Fibroblast of skin of right quadriceps (primary cell): ENCODE measurements around the gene RPS27L.
A peak's percentile ranks its signal among the peaks of the same experiment; 100 is the strongest.

ENCODE experiments used
- DNase-seq: peaks from one replicate; pipeline ENCODE4 v3.0.0-alpha.2; 2013

Gene RPS27L

DNA sequence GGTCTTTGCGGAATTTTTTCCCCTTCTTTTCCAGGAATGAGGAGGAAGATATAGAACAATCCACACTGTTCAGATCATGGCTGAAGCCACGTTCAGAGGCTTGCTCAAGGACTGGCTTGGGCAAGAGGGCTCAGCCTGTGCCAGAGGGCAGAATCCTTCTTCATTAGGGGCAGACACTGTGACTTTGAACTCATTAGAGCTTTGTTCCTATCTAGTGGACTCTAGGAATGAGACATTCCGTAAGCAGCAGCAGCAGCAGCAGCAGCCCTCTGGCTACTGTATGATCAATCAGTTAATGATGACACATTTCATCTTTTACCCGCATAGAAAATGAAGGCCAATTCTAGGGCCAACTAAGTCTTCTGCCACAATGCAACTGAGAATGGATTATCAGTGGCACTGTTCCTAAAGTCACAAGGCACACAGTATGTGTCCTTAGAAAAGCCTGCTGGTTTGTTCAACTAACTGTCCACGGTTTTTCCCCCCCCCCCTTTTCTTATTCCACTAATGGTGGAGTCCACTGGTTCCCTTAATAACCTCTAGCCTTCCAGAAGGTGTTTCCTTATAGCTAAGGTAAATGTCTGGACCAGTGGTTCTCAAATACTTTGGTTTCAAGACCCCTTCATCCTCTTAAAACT is 30.4 kb upstream of the RPS27L start:
- no peak for DNase-seq

DNA sequence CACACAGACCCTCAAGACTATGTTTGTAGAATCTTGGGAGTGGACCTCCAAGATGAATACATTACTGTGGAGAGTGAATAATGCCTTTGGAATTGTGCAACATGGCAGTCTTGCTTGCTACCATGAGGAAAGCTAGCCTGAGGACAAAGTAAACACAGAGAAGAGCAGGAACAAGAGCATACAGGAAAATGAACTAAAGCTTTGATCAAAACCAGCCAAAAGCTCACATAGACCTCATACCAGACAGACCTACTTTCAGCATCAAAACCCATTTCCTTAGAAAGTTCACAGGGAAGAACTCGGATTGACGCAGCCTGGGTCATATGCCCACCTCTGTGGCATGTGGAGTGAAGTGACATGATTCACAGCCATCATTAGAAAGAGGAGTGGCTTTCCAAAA is 28.8 kb upstream of the RPS27L start:
- DNase-seq: peak; percentile 70

GRCh38 chr15:63185206-63185605 is 27.9 kb upstream of the RPS27L start:
- DNase-seq: no peak

DNA sequence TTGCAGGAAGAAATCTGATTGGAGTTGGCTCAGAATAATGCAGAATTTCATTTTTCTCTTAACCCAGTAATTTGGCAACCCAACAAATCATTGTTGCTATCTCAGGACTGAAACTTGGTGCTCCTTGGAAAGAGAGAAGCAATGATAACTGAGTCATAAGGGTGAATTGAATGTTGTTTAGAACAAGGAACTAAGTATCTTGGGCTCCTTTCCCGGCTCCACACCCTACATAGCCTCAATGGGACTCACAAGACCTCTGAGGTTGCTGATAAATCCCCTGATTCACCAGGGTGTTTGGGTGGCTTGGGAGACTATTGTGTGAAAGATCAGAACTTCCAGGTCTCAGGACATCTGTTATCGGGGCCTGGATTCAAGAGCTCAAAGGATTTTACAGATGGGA is 24.4 kb upstream of the RPS27L start:
- DNase-seq: no peak

- DNase-seq: no peak
Measured at GRCh38 chr15:63180746-63181145, 23.5 kb upstream of the RPS27L start.

- no peak for DNase-seq
Measured at GRCh38 chr15:63178034-63178433, 20.8 kb upstream of the RPS27L start.

GRCh38 chr15:63176302-63176701 is 19.0 kb upstream of the RPS27L start:
- no peak for DNase-seq

- no peak for DNase-seq
Measured at GRCh38 chr15:63172851-63173451, 15.7 kb upstream of the RPS27L start.

GRCh38 chr15:63172376-63172775 is 15.1 kb upstream of the RPS27L start:
- no peak for DNase-seq

GRCh38 chr15:63169788-63170187 is 12.5 kb upstream of the RPS27L start:
- DNase-seq: no peak

DNA sequence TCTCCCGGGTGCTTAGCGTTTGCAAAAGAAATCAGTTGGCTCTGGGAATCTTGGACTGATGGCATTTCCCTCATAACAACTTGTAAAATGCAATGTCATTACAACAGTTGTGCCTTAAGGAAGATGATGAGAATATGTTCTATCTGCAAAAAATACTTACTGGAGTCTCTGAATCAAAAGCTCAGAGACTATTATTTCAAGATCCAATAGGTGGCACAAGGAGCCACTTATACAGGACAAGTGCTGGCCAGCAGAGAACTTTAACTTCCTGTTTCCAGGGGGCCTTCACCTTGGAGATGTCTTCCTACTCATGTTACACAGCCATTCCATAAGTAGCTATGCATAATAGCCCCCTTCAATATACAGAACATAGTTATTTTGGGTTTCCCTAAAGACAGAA is 8.9 kb upstream of the RPS27L start:
- no peak for DNase-seq

DNA sequence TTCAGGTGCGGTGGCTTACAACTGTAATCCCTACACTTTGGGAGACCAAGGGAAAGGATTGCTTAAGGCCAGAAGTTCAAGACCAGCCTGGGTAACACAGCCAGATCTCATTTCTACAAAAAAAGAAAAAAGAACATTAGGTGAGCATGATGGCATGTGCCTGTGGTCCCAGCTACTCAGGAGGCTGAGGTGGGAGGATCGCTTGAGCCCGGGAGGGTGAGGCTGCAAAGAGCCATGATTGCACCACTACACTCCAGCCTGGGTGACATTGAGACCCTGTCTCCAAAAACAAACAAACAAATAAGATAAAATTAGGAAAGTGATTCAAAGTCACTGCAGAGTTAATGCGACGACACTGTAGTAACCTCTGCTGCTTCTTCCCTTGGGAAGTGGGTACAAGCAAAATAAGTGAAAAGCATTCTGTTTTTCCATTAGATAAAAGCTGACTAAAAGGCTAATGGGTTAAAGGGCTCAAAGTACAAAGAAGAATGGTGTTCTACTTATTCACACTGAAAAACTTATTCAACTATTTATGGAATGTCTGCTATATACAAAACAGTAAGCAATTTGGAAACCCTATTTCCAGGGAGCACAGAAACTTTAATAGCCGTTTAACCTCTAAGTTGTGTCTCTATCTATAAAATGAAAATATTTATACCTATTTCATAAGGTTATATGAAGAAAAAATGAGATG is 8.0 kb upstream of the RPS27L start:
- no peak for DNase-seq

DNA sequence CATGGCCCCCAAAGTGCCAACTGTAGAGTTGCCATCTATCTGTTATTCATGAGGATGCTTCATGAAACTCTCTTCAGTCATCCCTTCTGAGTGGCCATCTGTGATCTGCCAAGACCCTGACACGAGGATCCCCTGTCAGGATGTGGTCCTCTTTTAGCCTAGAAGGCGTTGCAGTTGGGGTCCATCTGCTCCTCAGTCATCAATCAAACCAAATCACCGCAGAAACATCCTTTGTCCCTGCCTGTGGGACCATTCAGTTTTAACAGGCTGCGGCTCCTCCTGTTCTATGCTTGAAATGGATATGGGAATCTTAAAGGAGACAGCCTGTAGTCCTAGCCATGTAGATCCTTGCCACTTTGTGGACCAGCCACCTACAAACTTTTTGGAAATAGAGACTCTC is 5.9 kb upstream of the RPS27L start:
- DNase-seq: no peak

DNA sequence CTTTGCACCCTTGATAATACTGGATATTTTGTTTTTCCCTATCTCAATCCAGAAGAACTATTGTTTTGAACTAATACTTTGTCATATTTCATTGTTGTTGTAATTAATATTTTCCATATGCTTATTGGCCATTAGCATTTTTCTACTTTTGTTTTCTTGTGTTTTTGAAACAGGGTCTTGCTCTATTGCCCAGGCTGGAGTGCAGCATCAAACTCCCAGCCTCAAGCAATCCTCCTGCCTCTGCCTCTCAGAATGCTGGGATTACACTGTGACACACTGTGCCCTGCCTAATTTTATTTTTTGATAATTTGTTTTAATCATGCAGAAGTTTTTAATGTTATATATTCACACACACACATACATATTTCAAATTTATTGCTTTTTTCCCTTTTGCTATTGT is 3.4 kb upstream of the RPS27L start:
- no peak for DNase-seq

DNA sequence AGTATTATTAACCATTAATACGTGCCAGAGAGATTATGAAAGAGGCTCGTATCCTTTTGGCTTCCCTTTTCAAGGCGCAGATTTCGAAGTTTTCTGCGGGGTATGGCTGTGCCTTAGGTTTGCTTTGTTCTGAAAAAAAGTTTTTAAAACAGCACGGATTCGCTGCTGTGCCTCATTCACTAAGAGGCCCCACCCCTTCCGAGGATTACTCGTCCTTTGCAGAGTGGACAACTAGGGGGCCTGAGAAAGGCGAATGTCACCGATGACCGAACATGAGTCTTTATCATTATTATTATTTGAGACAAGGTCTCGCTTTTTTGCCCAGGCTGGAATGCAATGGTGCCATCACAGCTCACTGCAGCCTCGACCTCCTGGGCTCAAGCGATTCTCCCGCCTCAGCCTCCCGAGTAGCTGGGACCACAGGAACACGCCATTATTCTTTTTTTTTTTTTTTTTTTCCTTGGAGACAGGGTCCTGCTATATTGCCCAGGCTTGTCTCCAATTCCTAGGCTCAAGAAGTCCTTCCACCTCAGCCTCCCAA is 684 bp upstream of the RPS27L start:
- DNase-seq: peak; percentile 76

DNA sequence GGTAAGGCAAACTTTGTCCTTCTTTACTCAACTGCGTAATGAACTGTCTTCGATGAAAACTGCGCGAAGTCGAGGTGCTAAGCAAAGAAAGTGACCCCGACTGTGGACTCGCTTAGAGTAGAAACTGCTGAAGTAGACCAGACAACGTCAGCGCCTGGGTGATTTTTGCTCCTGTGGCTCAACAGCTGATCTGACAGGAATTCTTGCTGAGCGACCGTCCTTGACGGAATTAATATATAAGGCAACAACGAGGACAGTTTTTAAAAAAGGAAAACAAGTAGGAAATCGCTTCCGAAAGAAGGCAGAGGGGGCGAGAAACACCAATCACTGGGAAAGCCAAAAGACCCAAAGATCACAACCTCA is 541 bp downstream of the RPS27L start:
- DNase-seq: no peak

DNA sequence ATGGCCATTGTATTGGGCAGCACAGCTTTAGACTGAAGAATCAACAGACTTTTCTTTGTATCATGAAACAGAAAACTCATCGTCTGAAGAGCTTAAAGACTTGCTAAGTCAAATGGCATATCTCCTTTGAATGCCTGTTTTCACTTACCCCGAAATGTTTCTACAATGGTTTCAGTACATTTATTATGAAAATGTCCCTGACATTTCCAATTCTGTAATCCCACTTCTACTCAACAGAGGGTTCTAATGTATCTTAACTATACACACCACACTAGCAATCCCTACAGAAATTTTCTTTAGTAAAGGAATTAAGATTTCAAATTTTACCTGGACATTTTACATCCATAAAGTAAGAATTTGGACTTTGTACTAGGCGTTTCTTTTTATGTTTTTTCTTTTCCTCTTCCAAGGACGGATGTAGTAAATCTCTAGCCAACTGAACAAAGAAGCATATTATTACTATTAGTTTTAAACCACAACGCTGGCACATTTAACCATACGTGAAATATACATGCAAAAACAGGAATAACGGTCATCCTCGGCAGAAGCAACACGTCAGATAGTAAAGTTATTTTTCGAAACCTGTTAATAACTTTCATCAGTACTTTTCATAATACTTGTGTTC is 1.1 kb downstream of the RPS27L start:
- DNase-seq: no peak

- DNase-seq: no peak
Measured at GRCh38 chr15:63155486-63155885, 1.8 kb downstream of the RPS27L start.

DNA sequence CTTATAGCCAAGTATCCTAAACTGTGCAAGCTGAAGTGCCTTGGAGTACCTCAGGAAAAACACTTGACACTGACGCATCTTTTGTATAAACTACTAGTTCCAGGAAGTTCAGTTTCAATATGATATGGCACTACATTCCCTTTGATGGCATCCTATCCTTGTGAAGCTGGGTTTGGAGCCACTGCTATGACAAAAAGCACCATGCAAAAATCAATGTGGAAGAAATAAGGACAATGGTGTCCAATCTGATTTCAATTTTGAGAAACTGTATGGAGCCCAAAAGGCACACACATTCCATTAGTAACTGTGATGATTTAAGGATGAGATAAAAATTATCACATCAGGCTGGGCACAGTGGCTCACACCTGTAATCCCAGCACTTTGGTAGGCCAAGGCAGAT is 5.6 kb downstream of the RPS27L start:
- DNase-seq: no peak

GRCh38 chr15:63146684-63147083 is 10.6 kb downstream of the RPS27L start:
- DNase-seq: no peak

GRCh38 chr15:63145426-63145825 is 11.9 kb downstream of the RPS27L start:
- DNase-seq: no peak

DNA sequence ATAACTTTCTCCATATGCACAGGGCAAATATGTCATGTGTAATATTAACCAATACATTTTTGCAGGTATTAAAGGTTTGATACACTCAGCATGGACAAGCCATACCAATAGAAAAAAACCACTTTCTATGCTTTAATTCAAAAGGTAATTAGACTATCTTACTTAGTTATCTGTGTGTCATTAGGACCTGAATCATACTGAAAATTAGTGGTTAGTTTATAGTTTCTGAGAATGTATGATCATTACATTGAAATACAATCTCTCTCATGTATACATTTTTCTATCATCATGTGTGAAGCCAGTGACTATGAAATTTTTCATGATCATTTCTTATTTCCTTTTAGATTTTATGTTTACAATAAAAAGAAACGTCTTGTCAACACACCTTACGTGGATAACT is 16.3 kb downstream of the RPS27L start:
- DNase-seq: no peak

DNA sequence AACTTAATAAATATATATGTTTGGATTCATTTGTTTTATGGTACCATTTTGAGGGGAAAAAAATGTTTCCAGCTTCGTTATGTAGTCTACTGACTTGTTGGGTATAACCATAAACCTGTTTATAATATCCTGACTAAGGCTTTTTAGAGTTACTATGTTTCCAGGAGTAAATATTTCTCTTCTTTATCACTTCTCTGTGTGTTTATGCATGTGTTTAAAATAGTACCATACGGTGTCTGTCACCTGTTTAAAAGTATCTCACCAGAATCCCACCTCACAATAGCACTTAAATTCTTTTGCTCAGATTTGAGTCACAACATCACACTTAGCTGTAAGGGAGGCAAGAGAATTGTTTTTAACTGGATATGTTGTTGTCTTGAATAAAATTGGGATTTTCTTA is 20.5 kb downstream of the RPS27L start:
- DNase-seq: no peak

DNA sequence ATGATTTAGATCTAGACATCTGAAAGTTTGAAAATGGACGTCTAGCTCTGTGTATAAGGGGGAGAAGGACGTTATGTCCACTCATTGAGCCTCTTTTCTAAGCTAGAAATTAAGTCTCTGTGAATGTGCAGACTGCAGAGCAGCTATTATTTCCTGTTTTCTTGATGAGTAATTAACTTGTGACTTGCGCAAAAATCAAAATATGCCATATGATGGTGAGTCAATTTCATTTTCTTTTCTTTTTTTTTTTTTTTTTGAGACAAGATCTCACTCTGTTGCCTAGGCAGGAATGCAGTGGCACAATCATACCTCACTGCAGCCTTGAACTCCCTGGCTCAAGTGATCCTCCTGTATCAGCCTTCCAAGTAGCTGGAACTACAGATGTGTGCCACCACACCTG is 21.5 kb downstream of the RPS27L start:
- peak; percentile 85 for DNase-seq
